Embryonic facial prominence (tissue), 1 donor: ENCODE measurements around the gene CIART.
"Not testable (repeated sequence)": the region's sequence is repeated elsewhere in the genome, so short reads cannot be mapped to it uniquely, and the experiment has no call there.

Experiments used
- DNase-seq: peaks from one replicate; pipeline ENCODE4 v3.0.0-alpha.2; 2016; ENCODE audit errors: extremely low spot score

The CIART gene, protein sequence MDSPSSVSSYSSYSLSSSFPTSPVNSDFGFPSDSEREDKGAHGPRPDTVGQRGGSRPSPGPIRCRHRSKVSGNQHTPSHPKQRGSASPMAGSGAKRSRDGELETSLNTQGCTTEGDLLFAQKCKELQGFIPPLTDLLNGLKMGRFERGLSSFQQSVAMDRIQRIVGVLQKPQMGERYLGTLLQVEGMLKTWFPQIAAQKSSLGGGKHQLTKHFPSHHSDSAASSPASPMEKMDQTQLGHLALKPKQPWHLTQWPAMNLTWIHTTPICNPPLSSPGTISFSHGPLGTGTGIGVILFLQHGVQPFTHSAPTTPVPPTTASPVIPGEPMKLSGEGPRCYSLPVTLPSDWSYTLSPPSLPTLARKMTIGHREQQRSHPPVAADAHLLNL

DNA sequence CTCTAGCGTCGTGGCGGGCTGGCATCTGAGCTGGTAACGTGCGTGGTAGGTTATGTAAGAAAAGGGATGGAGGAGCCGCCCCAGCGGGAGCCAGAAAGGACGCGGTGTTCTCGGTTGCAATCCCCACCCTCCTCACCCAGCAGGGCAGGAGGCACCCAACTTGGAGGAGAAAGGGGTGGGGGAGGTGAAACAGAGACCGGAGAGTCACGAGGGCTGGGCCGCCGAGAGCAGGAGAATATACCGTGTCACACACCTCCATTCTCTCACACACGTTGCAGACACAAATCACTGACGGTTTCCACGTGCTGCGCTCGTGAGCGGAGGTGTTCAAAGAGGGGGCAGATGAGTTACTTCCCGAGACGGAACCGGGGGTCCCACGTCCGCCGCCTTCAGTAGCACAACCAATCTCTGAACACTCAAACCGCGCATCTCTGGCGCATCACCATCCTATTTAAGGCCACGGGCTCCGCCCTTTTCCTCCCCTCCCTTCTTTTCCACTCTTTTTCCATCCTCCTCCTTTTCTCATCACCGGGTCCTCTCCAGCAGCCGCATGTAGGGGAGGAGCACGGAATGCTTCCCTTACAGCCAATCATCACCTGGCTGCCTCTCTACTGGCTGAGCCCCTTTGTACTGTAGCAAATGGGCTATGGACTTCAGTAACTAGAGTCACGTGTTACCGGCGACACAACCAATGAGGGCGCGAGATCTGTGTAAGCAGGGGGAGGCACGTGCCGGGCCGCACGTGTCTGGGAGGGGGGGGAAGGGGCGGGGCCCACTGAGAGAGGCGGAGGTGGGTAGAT, at the start of gene CIART:
TSS of gene CIART (plus strand) at position 797 of the 800 bp plus-strand sequence. CDS start 714 bp downstream, outside the sequence.
- DNase-seq: peak; percentile 99

DNA sequence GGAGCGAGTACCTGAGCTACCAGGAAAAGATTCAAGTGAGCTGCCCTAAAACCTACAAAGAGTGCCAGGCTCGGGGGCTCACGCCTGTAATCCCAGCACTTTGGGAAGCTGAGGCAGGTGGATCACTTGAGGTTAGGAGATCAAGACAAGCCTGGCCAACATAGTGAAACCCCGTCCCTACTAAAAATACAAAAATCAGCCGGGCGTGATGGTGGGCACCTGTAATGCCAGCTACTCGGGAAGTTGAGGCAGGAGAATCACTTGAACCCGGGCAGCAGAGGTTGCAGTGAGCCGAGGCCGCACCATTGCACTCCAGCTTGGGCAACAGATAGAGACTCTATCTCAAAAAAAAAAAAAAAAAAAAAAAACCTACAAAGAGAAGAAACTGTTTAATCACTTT, 49.4 kb upstream of the CIART start:
- not testable (repeated sequence) for DNase-seq

DNA sequence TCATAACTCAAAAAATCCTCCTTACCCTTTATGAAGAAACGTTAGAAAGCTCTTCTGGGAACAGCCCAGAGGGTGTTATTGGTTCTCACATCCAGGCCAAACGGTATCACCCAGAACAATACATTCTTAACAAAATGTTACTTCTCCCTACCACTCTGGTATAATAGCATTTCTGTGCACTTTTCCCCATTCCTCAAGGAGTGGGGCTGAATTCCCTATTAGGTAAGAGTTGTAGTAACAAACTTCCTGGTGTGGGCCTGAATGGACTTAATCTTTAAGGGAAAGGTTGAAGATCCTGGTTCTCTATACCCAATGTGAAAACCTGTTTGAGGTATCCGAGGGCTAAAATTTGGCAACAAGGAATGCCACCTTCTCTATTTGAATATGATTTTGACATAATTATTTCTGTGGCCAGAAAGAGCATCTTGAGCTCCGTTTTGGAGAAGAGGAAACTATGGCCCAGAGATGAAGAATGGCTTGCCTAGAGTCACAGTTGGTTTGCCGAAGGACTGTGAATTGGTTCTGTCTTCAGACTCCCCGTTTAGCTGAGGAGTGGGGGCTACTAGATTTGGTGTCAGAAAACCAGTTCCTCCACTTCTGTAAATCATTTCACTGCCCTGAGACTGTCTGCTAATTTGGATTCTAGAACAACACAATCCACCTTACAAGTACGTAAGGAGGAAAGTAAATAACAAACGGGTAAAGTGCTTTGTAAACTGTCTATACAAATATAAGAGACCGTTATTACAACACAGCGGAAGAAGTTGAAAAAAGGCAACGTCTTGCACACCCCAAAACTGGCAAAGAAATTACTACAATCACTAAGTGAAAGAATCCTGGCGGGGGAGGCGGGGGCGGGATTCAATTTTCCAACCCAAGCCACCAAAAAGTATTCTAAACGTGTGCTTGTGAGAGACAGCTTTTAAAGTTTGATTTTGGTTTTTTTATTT, 48.7 kb upstream of the CIART start:
- DNase-seq: no peak

DNA sequence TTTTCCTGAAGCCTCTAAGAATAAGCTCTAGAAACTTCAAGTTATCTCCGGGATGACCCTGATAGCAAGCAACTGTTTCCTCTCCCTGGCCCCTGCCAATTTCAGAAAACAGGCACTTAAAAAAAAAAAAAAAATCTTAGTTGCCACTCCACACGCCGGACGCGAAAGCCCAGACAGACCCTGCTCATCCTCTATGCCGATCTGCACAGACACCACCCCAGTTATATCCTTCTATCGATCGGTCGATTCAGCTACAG, 48.1 kb upstream of the CIART start:
- DNase-seq: no peak

DNA sequence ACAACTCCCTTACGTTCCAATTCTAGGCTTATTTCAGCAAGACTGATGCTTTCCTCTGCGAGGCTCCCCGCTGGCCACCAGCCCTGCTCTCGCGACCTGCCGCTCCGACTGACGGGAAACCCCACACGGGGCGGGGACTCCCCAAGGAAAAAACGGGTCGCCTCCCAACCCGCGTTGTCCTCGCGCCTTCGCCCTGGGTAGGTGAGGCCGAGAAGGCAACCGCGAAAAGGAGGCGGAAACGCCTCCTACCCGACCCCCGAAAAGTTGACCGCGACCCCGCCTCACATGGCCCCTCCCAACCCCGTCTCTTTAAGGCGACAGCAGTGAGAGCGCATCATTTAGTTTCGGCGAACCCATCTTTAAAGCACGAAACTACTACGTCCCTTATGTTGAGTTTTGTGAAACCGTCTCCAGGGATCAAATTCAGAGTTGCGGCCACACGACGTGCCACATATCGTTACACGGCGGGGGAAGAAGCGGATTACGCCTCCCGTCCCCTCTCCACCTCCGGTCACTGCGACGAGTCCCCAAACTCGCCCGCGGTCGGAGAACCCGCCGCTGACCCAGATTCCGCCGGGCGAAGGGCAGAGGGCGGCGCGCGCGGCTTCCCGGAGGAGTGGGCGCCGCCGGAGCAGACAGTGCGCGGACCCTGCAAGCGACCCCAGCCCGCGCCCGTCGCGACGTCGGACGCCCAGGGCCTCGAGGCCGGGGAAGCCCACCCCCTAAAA, 47.6 kb upstream of the CIART start:
- peak; percentile 54 for DNase-seq

DNA sequence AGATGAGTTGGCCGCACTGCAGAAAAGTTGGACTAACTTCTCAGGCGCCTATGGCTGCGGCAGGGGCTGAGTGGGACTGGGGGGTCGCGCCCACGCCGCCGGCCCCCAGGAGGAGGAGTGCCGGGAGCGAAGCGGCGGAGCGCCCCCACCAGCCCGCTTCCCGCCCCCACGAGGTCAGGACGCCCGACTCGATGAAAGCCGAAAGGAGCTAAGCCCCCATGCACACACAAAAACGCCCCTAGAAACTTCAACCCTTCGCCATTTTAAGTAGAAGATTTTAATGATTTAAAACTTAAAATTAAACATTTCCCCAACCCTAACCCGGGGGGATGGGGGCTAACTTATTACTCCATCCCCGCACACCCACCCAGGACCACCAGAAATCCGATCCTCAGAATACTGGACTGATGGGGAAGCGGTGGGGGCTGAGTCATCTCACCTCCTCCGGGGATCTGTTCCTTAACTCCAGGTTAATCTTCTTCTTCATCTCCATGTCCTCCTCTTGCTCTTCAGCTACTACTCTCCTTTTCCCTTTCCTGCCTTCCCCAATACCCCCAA, 47.0 kb upstream of the CIART start:
- DNase-seq: no peak

DNA sequence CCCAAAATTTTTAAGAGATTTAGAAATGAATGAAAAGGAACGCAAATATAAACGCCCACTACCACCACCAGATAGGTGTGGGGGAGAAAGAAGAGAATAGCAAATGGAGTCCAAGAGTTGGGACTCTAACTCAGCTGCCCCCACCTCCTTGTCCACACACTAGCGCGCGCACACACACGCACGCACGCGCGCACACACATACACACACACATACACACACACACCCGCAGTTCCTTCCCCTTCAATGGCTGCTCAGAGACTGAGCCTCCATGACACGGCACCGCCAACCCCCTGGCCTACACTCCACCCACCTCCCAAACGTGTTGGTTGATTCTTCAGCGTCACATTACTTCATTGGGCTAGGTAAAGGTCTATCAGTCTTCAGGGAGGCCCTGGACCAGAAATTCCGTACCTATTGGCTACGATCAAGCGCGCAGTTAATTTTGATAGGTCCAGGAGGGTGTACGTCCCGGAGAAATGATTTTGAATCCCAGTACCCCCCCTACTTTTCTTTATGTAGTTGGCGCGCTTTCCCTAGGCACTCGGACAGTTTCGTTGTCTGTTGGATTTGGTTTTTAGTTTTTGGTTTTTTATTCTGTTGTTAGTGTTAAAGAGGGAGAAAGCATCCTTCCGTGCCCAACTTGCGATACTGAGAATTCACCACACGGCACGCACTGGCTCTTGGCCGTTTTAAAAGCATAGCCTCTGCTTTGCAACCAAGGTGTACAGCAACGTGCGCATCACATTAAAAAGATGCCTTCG, 46.3 kb upstream of the CIART start, which contains the start of gene ANP32E:
TSS of gene ANP32E (minus strand) at position 261 of the 762 bp plus-strand sequence. CDS start 326 bp downstream, outside the sequence.
- peak; percentile 98 for DNase-seq

DNA sequence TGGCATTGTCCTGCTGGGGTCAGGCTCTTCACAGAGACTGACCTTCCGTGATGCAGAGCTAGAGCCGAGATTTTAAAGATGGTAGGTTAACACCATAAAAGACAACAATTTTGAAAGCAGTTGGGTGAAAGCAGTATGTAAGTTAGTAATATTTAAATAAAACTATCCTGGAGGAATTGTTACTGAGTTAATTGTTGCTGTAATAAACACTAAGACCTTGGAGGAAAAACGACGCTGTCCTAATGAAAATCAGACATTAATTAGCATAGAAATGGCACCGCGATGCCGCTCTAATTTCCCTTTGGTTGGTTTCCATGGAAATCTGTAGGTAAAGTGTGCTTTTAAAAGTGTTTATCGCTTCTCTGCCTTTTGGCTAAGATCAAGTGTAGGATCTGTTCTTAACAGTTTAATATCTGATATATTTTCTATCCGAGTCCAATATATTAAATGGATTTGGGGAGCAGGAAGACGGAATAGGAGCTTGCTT, 45.7 kb upstream of the CIART start:
- DNase-seq: no peak

DNA sequence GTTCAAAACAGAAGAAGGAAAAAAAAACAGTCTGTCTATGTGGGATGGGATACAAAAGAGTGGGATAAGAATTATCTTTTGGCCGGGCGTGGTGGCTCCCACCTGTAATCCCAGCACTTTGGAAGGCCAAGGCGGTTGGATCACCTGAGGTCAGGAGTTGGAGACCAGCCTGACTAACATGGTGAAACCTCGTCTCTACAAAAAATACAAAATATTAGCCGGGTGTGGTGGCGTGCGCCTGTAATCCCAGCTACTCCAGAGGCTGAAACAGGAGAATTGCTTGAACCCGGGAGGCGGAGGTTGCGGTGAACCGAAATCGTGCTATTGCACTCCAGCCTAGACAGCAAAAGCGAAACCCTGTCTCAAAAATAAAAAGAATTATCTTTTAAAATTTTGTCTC, 45.2 kb upstream of the CIART start:
- not testable (repeated sequence) for DNase-seq

DNA sequence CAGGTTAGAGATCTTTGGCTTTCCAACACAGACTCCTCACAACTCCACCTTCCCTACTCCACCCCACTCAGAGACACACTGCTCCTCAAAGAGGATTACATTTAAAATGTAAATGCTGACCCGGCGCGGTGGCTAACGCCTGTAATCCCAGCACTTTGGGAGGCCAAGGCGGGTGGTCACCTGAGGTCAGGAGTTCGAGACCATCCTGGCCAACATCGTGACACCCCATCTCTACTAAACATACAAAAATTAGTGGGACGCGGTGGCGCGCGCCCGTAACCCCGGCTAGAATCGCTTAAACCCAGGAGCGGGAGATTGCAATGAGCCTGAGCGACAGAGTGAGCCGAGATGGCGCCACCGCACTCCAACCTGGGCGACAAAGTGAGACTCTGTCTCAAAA, 44.6 kb upstream of the CIART start:
- DNase-seq: no peak

DNA sequence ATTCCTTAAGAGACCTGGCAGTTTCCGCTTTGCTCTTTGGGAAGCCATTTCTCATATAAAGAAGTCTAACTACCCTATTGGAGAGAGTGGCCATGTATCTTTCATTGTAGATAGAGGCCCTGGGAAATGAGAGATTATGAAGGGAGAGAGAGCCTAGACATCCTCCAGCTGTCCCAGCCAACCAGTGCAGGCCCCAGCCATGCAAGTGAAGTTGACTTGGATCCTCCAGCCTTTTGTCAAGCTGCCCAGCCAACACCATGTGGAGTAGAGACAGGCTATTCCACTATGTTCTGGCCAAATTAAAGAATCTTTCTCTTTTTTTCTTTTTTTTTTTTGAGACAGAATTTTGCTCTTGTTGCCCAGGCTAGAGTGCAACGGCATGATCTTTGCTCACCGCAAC, 39.4 kb upstream of the CIART start:
- no peak for DNase-seq

DNA sequence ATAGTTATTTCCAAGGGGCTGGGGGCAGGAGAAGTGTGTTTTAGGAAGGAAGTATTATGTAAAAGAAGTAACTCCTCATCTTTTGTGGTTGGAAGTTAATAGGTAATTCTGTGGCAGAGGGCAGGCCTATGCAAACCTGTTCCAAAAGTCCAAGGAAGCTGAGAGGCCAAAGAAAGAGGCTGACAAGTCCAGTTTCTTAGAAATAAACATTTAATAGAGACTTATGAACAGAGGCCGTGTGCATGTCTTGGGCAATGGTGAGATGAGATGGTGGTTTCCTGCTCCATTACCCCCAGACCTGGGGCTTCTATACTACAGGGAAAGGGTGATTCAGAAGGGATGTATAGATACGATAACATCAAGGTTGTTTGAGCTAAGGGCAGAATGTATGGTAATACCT, 32.4 kb upstream of the CIART start:
- no peak for DNase-seq

DNA sequence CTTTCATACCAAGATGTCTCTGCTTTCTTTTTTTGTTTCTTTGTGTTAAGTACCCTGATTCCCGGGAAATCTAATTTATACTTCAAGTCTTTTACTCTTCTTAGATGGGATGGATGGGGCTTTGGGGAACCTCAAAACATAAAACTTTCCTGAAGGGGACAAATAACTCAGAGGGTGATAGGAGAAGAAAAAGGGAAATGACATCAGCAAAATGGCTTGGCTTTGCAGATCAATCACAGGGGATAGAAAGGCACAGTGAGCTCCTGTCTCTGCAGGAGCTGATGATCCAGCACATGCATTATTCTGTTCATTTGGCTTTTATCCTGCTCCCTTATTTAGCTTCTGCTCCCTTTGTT, 26.2 kb upstream of the CIART start:
- no peak for DNase-seq

DNA sequence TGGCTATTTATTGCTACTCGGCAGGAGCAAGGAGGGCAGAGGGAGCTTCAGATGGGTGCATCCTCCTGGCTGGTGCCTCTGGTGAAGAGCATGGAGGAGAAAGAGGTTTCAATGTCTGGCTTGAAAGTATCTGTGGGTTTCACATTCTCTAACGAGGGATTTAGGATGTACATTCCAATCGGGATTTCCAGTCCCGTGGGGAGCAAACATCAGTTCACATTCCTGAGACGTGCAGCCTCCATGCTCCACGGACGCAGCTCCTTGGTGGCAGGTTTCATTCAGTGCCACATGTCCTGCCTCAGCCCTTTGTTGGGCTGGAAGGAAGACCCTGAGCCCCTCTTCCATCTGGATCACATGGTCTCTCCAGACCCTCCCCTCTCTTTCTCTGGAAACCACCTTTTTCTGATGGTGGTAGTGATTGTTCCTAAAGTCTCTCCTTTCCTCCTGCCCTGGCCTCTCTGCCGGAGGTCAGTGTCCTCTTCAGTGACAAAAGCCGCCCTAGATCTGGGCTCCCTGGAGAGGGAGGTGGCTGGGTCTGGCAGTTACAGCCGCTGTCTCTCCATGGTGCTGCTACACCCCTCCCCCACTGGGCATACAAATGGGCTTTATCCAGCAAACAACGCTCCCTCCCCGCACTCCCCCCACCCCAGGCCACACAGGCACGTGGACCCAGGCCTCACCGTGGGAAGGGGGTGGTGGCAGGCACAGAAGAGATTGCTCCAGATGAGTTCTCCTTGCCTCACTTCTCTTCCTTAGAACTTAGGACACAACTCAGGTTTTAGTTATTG, 25.6 kb upstream of the CIART start:
- DNase-seq: no peak

DNA sequence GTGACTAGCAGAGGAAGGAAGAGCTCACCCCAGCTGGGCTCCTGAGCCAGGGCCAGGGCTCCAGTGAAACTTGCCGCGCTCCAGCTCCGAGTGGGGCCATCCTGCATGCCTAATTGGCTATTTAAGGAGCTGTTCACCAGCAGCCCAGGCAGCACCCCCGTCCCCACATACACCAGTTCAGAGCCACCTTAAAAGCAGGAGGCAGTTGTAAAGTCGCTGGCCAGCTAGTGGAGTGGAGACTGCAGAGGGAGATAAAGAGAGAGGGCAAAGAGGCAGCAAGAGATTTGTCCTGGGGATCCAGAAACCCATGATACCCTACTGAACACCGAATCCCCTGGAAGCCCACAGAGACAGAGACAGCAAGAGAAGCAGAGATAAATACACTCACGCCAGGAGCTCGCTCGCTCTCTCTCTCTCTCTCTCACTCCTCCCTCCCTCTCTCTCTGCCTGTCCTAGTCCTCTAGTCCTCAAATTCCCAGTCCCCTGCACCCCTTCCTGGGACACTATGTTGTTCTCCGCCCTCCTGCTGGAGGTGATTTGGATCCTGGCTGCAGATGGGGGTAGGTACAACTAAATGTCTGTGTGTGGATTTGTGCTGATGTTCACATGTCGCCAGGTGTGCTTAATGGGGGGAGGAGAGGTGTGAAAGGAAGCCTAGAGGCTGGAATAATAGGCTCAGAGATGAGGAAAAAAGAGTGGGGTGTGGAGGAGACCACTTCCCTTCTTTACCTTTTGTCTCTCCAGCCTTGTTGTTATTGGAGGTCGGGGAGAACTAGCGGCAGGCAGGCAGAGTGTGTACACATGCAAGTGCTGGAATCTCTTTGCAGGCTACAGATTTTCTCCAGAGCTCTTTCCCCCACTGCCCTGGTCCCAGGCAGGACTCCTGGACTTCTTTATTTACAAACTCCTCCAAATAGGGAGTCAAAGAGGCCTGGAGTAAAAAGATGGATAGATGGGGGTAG, 24.4 kb upstream of the CIART start, which contains the start of gene CA14:
TSS of gene CA14 (plus strand) at position 151 of the 962 bp plus-strand sequence. CDS start at position 506, 355 bp downstream.
- no peak for DNase-seq

DNA sequence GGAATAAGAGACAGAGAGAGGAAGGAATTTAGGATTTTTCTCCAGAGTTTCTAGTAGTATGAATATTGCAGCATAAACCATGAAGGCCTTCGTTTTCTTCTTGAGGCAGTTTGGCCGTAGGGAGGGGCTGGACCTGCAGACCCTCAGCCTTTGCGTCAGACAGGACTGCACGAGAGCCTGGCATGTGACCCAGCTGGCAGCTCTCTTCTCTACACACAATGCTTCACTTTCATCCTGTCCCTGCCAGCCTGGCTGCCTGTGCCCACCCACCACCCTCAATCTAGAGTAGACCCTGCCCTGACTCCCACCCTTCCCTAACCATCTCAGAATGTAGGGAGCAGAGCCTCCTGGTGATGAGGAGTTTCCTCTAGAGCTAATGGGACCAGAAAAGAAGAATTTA, 23.1 kb upstream of the CIART start:
- DNase-seq: no peak

DNA sequence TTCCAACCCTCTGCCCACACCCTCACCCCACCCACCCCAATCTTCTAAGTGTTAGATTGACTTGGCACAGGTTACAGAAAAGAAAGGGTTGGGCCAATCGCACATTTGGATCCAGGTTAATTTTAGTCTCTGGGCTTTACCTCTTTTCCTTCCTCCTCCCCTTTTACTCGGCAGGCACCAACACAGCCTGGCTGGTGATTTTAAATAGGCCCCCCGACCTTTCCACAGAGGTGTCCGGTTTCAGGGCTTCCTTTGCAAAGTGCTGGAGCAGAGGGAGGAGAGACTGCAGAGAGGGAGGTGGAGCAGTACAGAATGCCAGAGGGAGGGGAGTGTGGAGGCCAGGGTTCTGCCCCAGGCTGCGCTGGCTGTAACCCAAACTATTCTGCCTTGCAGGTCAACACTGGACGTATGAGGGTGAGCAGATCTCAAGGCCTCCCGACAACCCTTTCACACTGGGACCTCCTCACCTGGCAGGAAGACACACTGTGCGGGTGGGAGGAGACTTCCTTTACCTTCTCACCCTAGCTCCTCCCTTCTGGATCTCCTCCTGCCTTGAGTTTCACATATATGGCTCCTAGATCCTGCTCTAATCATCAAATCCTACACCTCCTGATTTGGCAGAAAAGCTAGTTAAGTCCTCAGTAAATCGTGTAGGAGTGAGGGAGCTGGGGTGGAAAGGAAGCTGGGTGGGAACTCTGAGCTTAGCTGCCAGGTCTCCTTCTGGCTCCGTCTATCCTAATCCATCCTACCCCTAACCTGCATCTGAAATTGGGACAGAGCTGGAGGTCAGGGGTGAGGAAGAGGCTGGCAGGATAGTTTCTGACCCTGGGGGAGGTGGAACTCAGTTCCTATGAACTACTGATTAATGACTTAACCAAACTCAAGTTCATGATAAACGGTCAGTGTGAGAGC, 22.3 kb upstream of the CIART start:
- peak; percentile 56 for DNase-seq
